NCI-H1105 treated with DMSO at 0.1 percent for 48 hours (cell line): ENCODE results near the gene RAB36.

ENCODE experiments used
- DNase-seq: peaks from one replicate; lab custom pipeline; 2025; lab: John Stamatoyannopoulos, UW

Gene RAB36

DNA sequence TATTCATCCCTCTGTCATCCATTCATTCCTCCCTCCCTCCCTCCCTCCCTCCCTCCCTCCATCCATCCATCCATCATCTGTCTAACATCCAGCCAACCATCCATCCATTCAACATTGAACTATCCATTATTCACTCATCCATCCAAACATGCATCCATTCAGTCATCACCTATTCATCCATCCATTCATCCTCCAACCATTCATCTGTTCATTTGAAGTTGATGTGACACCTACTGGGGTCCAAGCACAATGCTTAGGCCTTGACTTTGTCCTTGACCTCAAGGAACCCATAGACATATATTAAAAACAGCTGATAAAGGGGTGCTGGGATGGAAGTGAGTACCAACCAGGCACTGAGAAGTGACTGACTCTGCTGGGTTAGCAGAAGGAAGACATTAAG is 61.6 kb downstream of the RAB36 start:
- no peak for DNase-seq

DNA sequence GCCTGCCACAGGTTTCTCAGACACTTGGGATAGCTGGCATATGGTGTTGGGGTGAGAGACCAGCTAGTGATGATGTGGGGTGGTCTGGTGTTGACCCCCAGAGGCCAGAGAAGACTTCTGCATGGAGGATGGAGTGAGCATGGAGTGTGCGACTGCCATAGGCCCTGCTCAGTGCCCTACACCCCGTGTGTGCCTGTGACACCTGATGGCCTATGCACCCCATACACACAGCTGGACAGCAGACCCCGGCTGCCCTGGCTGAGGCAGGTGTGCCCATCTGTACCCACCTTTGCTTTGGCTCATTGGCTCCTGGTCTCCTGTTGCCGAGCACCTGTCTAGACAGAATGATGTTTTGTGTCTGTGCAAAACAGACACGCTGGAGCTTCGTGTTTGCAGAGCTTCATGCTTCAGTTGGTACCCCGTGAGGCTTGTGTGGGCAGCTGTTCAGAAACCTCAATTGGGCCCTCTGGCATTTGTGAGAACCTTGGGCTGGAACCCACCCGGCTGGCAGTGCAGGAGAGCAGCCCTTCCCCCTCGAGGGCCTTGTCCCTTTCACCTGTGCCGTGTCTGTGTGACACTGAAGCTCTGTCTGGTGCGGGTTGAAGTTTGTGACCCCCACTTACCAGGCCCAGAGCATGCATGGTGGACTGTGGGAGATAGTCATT is 62.6 kb downstream of the RAB36 start:
- DNase-seq: peak; percentile 79

DNA sequence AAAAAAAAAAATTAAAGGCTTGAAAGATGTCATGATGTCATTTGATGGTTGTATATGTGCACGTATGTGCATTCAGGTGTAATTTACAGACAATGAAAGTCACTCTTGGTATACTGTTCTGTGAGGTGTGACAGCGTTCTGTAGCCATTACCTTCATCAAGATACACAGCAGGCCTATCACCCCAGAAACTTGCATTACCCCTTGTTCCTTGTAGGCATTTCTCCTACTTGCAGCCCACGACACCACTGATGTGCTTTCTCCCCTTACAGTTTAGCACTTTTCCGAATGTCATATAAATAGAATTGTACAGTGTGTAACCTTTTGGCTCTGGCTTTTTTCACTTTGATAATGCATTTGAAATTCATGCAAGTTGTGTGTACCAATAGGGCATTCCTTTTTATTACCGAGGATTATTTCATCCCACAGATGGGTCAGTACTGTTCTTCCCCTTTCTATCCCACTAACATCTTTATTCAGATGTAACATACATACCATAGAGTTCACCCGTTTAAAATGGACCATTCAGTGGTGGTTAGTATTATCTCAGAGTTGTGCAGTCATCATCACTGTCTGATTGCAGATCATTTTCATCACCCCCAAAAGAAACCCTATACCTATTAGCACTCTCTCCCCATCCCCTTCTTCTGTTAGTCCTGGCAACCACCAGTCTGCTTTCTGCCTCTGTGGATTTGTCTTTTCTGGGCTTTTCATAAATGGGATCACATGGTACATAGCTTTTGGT is 65.3 kb downstream of the RAB36 start:
- DNase-seq: no peak

GRCh38 chr22:23211622-23212021 is 66.3 kb downstream of the RAB36 start:
- DNase-seq: no peak

DNA sequence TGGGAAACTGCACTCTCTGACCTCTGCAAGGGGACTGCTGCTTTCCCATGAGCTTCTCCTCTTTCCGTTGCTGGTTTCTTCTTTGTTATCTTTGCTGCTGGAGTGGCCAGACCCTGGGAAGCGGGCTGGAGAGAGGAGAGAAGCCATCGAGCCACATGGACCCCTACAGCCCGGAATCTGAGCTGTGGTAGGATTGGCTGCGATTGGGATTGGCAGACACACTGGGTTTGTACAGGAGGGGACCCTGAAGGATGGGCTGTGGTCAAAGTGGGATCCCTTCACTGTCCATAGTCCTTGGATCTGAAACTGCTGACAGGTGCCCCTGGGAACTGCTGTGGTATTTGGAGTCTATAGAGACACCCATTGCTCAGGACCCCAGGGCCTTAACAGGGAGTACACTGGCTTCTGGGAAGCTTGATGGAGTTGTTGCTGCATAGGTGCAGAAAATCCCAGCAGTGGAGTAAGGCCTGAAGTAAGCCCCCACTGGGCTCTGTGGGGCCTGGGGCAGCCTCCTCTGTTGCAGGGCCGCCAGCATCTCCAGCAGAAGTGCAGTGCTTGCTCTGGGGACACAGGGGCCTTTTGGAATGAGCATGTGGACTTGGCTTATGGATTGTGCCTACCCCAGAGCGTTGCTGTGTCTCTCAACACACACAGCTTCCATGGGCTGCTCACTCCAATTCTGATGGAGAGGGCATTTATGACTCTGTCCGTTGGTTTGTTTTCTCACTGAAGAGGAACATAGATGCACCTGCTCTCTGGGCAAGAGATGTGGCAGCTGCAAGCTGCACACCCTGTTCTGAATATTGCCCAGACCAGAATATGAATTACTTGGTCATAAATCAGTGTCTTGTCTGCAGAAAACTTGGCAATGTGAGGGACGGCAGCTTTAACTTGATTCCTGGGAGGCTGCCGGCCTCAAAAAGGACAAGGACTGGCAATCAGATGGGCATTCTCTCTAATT is 67.1 kb downstream of the RAB36 start:
- DNase-seq: peak; percentile 95

DNA sequence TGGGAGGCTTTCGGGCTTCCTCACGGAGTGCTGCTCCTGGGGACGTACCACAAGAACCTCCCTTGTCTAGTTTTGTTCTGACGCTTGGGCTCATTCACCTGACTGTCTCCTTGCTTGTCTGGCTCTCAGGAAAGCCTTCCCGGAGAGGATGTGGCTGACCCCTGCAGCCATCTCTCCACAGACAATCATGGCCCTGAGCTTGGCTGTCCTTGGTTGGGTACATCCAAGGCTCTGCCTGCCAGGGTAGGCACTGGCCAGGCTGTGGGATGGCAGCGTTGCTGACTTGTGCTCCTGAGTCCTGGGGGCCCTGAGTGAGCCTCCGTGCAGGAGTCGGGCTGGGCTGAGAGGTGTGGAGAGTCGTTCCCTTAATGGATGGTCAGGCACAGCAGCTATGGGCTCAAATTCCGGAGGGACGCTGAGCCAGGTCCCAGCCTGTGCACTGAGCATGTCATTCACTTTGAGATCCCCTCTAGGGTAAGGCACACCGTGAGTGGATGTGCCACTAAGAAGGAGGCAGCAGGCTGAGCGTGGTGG is 67.8 kb downstream of the RAB36 start:
- no peak for DNase-seq

GRCh38 chr22:23213581-23214334 is 68.5 kb downstream of the RAB36 start:
- no peak for DNase-seq
